ENCODE data around the gene YOD1.

DNA sequence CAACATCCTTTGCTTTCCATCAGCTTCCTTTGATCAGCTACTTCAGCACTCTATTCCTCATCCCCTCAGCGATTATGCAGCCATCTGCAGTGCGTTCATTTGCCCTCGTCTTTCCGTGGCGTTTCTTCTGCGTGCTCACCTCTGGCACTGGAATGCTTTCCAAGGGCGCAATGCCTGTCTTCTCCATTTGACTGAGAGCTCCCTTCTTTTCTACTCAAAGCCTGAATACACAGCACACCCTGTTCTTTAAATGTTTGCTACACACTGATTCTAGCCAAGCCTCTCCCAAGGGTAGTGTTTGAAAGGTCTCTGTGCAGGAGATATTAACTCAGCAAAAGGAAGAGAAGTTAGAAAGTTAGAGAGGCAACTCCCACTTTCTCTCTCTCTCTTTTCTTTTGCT, 41.1 kb downstream of the YOD1 start:
- TF ChIP-seq, protein P1, sequence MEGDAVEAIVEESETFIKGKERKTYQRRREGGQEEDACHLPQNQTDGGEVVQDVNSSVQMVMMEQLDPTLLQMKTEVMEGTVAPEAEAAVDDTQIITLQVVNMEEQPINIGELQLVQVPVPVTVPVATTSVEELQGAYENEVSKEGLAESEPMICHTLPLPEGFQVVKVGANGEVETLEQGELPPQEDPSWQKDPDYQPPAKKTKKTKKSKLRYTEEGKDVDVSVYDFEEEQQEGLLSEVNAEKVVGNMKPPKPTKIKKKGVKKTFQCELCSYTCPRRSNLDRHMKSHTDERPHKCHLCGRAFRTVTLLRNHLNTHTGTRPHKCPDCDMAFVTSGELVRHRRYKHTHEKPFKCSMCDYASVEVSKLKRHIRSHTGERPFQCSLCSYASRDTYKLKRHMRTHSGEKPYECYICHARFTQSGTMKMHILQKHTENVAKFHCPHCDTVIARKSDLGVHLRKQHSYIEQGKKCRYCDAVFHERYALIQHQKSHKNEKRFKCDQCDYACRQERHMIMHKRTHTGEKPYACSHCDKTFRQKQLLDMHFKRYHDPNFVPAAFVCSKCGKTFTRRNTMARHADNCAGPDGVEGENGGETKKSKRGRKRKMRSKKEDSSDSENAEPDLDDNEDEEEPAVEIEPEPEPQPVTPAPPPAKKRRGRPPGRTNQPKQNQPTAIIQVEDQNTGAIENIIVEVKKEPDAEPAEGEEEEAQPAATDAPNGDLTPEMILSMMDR (IDR thresholded peaks at IDR 0.05), result no peak
- TF ChIP-seq ZFX (IDR thresholded peaks at IDR 0.05; ENCODE audit: borderline replicate concordance), result no peak

All from 22Rv1 (cell line).